Thyroid gland (tissue), 4 donors: ENCODE data around the gene METTL6. TPM values are rescaled to one million over a fixed set of nuclear protein-coding genes. Genes with fewer than 3 reads are reported as not detected.
"Not testable (repeated sequence)": the region's sequence is repeated elsewhere in the genome, so short reads cannot be mapped to it uniquely, and the experiment has no call there.

Experiments used
- DNase-seq, 2 donors: peaks; one replicate each; pipeline ENCODE4 v3.0.0-alpha.2; 2019
- H3K27ac ChIP-seq, 3 donors: fragments of 200-600 bp; sonication (generic); 1 replicate in 2 of 3; 2 replicates in 1 of 3; pipeline ENCODE4 v1.5.1; 2016 to 2019; ENCODE audit warnings: mild to moderate bottlenecking in 1 of 3, moderate library complexity in 1 of 3
- H3K27me3 ChIP-seq: fragments of 200-600 bp; sonication (generic); one replicate; pipeline ENCODE4 v1.5.1; 2019
- H3K36me3 ChIP-seq, 2 donors: fragments of 200-600 bp; sonication (generic); one replicate each; pipeline ENCODE4 v1.5.1; 2016 to 2019
- H3K4me1 ChIP-seq, 2 donors: fragments of 200-600 bp; sonication (generic); one replicate each; pipeline ENCODE4 v1.5.1; 2017 to 2019
- H3K4me3 ChIP-seq, 3 donors: fragments of 200-600 bp; sonication (generic); replicated peaks in 1 of 3; 1 replicate in 2 of 3; 2 replicates in 1 of 3; pipeline ENCODE4 v1.5.1; 2016; ENCODE audit warnings: mild to moderate bottlenecking in 1 of 3
- H3K9me3 ChIP-seq: fragments of 200-600 bp; sonication (generic); one replicate; pipeline ENCODE4 v1.5.1; 2017
- POLR2A ChIP-seq, 2 donors: fragments of 450-650 bp; IDR thresholded peaks; one replicate each; pipeline ENCODE4 v1.6.1; 2017; ENCODE audit warnings: antibody characterized with exemption in 2 of 2, mild to moderate bottlenecking in 2 of 2, moderate library complexity in 1 of 2
- WGBS, 2 donors: methylation state at CpG; one replicate each; pipeline ENCODE4 v1.1.5; 2017; 5-methylcytosine and 5-hydroxymethylcytosine counted together
- intact Hi-C: fragments of 100-400 bp; cut with DNase I; formaldehyde crosslinking; loops from one replicate; pipeline ENCODE4 v1.15.1; 2023
- total RNA-seq, 4 donors: library from RNA; depleted of rRNA; stranded (reverse); fragments of >200 nt; gene quantifications; one replicate each; pipeline ENCODE4 v1.2.3, GENCODE V29; 2016
- TF ChIP-seq, protein P1 (sequence below), 6 experiments: fragments of 200-600 bp in 3 of 6; fragments of 450-650 bp in 3 of 6; sonication (generic) in 3 of 6; IDR thresholded peaks; one replicate each; pipeline ENCODE4 v1.5.1; 2016 to 2019; ENCODE audit warnings: antibody characterized with exemption in 6 of 6, mild to moderate bottlenecking in 2 of 6, inconsistent platforms in 1 of 6, moderate library complexity in 1 of 6

Gene METTL6
- total RNA-seq, 4 donors from 2014 or later: 20.2 to 20.8 (median 20.5) TPM

DNA sequence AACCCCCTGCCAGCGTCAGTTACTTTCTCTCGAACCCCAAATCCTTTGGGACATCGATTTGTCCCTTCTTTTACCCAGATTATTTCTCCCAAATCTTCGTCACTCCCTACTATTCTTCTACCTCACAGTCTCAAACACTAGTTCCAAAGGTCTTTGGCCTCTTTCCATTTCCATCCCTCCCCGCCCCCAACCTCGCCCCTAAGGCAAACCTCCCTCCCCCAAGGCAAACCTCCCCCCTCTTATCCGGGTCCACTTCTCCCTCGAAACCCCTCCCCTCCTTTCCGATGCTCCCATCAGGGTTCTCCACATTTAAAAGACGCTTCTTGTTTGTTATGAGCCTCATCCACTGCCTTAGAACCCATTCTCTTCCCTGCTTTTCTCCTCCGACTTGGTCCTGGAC, 637 bp upstream of the METTL6 start:
- no peak for TF ChIP-seq POLR2A (IDR thresholded peaks at IDR 0.05)
- TF ChIP-seq, protein P1, sequence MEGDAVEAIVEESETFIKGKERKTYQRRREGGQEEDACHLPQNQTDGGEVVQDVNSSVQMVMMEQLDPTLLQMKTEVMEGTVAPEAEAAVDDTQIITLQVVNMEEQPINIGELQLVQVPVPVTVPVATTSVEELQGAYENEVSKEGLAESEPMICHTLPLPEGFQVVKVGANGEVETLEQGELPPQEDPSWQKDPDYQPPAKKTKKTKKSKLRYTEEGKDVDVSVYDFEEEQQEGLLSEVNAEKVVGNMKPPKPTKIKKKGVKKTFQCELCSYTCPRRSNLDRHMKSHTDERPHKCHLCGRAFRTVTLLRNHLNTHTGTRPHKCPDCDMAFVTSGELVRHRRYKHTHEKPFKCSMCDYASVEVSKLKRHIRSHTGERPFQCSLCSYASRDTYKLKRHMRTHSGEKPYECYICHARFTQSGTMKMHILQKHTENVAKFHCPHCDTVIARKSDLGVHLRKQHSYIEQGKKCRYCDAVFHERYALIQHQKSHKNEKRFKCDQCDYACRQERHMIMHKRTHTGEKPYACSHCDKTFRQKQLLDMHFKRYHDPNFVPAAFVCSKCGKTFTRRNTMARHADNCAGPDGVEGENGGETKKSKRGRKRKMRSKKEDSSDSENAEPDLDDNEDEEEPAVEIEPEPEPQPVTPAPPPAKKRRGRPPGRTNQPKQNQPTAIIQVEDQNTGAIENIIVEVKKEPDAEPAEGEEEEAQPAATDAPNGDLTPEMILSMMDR (IDR thresholded peaks at IDR 0.05): no peak
- Histone ChIP-seq H3K27me3 (no peaks in the 10 kb centered on the region), H3K4me1 (peaks cover 17 to 21% of the 10 kb centered on the region in 2 donors), H3K4me3 (peak overlapping the region; percentile 71 to 98 (median 82)), H3K9me3 (no peaks in the 10 kb centered on the region), H3K36me3 (peaks cover 0 to 7% of the 10 kb centered on the region in 2 donors), H3K27ac (peak overlapping the region in 1 of 3 donors; percentile 62)
- no peak for DNase-seq
- 1 to 2% methylated on average over 11 of the region's 11 CpGs for WGBS, 2 donors
- intact Hi-C loops: loop anchor here (5.0 kb wide), 1 partner anchor 129 kb away; no protein-coding TSS in a partner anchor

DNA sequence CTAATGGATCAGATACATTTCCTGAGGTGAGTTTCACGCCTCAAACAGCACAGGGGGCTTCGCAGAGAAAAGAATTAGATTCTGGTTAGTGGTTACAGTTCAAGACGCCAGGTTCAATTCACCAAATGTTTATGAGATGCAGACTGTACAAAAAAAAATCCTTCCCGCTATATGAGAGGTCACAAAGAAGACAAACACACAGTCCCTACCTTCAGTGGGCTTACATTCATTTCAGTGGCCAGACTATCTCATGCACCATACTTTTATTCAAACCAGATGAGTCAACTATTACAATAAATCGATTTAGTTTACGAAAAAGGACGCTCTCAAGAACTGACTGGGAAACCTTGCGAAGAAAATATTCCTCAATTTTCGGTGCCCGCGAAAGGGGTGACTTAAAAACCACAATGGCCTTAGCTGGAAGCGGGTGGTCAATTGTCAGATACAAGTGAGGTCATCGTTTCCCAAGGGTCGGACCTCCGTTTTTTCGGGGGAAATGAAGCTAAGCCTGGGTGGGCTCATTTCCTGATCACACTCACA, 695 bp downstream of the METTL6 start:
- WGBS, 2 donors: 44 to 51% methylated on average over 16 of the region's 16 CpGs
- H3K27me3 ChIP-seq: no peaks in the 10 kb centered on the region
- H3K4me1 ChIP-seq: peaks cover 17 to 21% of the 10 kb centered on the region in 2 donors
- H3K9me3 ChIP-seq: no peaks in the 10 kb centered on the region
- intact Hi-C loops: loop anchor here (5.0 kb wide), 1 partner anchor 131 kb away; no protein-coding TSS in a partner anchor
- DNase-seq: no peak
- TF ChIP-seq, protein P1 (IDR thresholded peaks at IDR 0.05): no peak
- TF ChIP-seq POLR2A (IDR thresholded peaks at IDR 0.05): no peak
- peak overlapping the region; percentile 71 to 98 (median 82) for H3K4me3 ChIP-seq
- H3K36me3 ChIP-seq: peaks cover 0 to 7% of the 10 kb centered on the region in 2 donors
- H3K27ac ChIP-seq: peak overlapping the region in 1 of 3 donors; percentile 78

DNA sequence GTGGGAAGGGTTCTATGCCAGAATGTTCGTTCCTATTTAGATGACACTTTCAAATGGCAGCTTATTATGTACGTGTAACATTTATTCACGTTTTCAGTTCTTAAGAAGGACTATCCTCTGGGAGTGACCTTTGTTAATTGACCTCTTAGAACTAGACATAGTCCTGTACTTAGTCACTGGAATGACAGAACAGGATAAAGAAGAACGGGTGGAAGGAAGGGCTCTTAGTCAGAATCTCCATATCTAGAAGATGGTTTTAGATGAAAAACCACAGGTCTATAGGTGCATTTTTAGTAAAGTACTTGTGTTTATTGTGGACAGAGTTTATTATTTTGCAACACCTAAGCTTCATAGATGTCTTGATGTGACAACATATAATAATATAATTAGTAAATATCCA, 6.5 kb downstream of the METTL6 start:
- intact Hi-C loops: no loop called here
- Histone ChIP-seq H3K9me3 (no peaks in the 10 kb centered on the region), H3K27ac (no peak overlapping the region), H3K4me3 (no peak overlapping the region), H3K27me3 (no peaks in the 10 kb centered on the region), H3K4me1 (peaks cover 0 to 9% of the 10 kb centered on the region in 2 donors), H3K36me3 (no peaks in the 10 kb centered on the region)
- TF ChIP-seq, protein P1 (IDR thresholded peaks at IDR 0.05): no peak
- TF ChIP-seq POLR2A (IDR thresholded peaks at IDR 0.05): no peak
- WGBS, 2 donors: 87 to 93% methylated on average over 4 of the region's 4 CpGs
- no peak for DNase-seq

DNA sequence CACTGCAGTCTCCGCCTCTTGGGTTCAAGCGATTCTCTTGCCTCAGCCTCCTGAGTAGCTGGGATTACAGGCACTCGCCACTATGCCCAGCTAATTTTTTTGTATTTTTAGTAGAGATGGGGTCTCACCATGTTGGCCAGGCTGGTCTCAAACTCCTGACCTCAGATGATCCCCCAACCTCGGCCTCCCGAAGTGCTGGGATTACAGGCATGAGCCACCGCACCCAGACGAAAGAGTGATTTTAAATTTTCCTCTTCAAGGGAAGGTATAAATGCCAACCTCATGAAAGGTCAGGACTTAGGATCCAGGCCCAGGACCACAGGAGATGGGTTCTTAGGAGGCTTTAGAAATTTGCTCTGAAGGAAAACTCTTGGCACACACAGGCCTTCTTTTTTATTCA, 16.4 kb downstream of the METTL6 start:
- 94 to 95% methylated on average over 7 of the region's 7 CpGs for WGBS, 2 donors
- intact Hi-C loops: loop anchor here (10.0 kb wide), 1 partner anchor 296 kb away; no protein-coding TSS in a partner anchor

DNA sequence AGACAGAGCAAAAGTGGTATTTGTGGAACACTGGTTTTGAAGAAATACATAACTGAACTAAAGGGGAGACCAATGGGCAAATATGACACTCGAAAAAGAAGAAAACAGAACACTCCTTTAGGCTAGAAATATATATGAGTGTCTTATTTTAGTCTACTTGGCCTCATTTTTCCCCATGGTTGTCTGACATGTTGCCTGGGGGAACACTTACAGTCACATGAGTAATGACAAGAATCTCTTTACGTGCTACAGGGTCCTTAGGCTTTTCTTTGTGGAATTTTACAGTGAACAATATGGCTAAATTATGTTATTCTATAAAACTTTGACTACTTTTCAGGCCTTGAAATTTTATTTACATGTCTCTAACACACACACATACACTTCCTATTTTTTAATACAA, 17.6 kb downstream of the METTL6 start:
- Histone ChIP-seq H3K4me1 (no peaks in the 10 kb centered on the region), H3K9me3 (no peaks in the 10 kb centered on the region), H3K36me3 (peaks cover 8 to 25% of the 10 kb centered on the region in 2 donors), H3K4me3 (no peak overlapping the region), H3K27me3 (no peaks in the 10 kb centered on the region), H3K27ac (no peak overlapping the region)
- DNase-seq: no peak
- 97 to 98% methylated on average over 2 of the region's 2 CpGs for WGBS, 2 donors
- TF ChIP-seq, protein P1 (IDR thresholded peaks at IDR 0.05): no peak
- no peak for TF ChIP-seq POLR2A (IDR thresholded peaks at IDR 0.05)
- intact Hi-C loops: loop anchor here (10.0 kb wide), 1 partner anchor 295 kb away; no protein-coding TSS in a partner anchor

More for the DNA sequence above, 16.4 kb downstream of the METTL6 start:
- DNase-seq, H3K4me3 ChIP-seq, H3K27me3 ChIP-seq, H3K4me1 ChIP-seq, H3K9me3 ChIP-seq, H3K27ac ChIP-seq: not testable (repeated sequence)
- H3K36me3 ChIP-seq: peaks cover 8 to 35% of the 10 kb centered on the region in 2 donors
